Skin epidermis (tissue), 12 donors: ENCODE measurements around the gene NCKAP5.

Source experiments
- H3K27ac ChIP-seq, 21 experiments: fragments of 200-600 bp; sonication (generic) in 11 of 21; one replicate each; pipeline ENCODE4 v1.5.0; 2020; ENCODE audit warnings: mild to moderate bottlenecking in 3 of 21, inconsistent platforms in 2 of 21, moderate library complexity in 2 of 21
- H3K4me3 ChIP-seq, 7 experiments: fragments of 200-600 bp; sonication (generic) in 2 of 7; one replicate each; pipeline ENCODE4 v1.5.0; 2020; ENCODE audit warnings: inconsistent platforms in 2 of 7, mild to moderate bottlenecking in 2 of 7, moderate library complexity in 1 of 7

Gene NCKAP5

GRCh38 chr2:133158442-133158841 is 409.8 kb downstream of the NCKAP5 start:
- no peak overlapping the region for H3K27ac ChIP-seq
- H3K4me3 ChIP-seq = no peak overlapping the region

- Histone ChIP-seq H3K4me3 (no peak overlapping the region), H3K27ac (no peak overlapping the region)
Observed at GRCh38 chr2:133158024-133158423, 410.2 kb downstream of the NCKAP5 start.

- Histone ChIP-seq H3K4me3 (no peak overlapping the region), H3K27ac (no peak overlapping the region)
Observed at GRCh38 chr2:133157141-133157540, 411.1 kb downstream of the NCKAP5 start.

GRCh38 chr2:133152801-133153200 is 415.5 kb downstream of the NCKAP5 start:
- Histone ChIP-seq H3K4me3 (no peak overlapping the region), H3K27ac (no peak overlapping the region)

GRCh38 chr2:133148187-133148586 is 420.1 kb downstream of the NCKAP5 start:
- Histone ChIP-seq H3K27ac (no peak overlapping the region), H3K4me3 (no peak overlapping the region)

GRCh38 chr2:133146893-133147292 is 421.4 kb downstream of the NCKAP5 start:
- Histone ChIP-seq H3K4me3 (no peak overlapping the region), H3K27ac (no peak overlapping the region)

GRCh38 chr2:133143645-133144044 is 424.6 kb downstream of the NCKAP5 start:
- Histone ChIP-seq H3K4me3 (no peak overlapping the region), H3K27ac (no peak overlapping the region)

- H3K4me3 ChIP-seq = no peak overlapping the region
- H3K27ac ChIP-seq = no peak overlapping the region
Observed at GRCh38 chr2:133142087-133142486, 426.2 kb downstream of the NCKAP5 start.

GRCh38 chr2:133140620-133141019 is 427.6 kb downstream of the NCKAP5 start:
- Histone ChIP-seq H3K4me3 (no peak overlapping the region), H3K27ac (no peak overlapping the region)

GRCh38 chr2:133139847-133140533 is 428.3 kb downstream of the NCKAP5 start:
- Histone ChIP-seq H3K4me3 (no peak overlapping the region), H3K27ac (no peak overlapping the region)

- no peak overlapping the region for H3K4me3 ChIP-seq
- H3K27ac ChIP-seq = no peak overlapping the region
Observed at GRCh38 chr2:133138693-133139092, 429.6 kb downstream of the NCKAP5 start.

- Histone ChIP-seq H3K27ac (no peak overlapping the region), H3K4me3 (no peak overlapping the region)
Observed at GRCh38 chr2:133135035-133135654, 433.1 kb downstream of the NCKAP5 start.

- H3K27ac ChIP-seq = no peak overlapping the region
- no peak overlapping the region for H3K4me3 ChIP-seq
Observed at GRCh38 chr2:133130548-133131246, 437.6 kb downstream of the NCKAP5 start.

GRCh38 chr2:133124446-133124845 is 443.8 kb downstream of the NCKAP5 start:
- H3K27ac ChIP-seq = no peak overlapping the region
- no peak overlapping the region for H3K4me3 ChIP-seq

GRCh38 chr2:133123904-133124303 is 444.4 kb downstream of the NCKAP5 start:
- no peak overlapping the region for H3K27ac ChIP-seq

GRCh38 chr2:133123393-133123792 is 444.9 kb downstream of the NCKAP5 start:
- no peak overlapping the region for H3K4me3 ChIP-seq
- no peak overlapping the region for H3K27ac ChIP-seq

More at GRCh38 chr2:133123904-133124303, 444.4 kb downstream of the NCKAP5 start:
- no peak overlapping the region for H3K4me3 ChIP-seq

- Histone ChIP-seq H3K4me3 (no peak overlapping the region), H3K27ac (no peak overlapping the region)
Observed at GRCh38 chr2:133122529-133122928, 445.7 kb downstream of the NCKAP5 start.

GRCh38 chr2:133120310-133120709 is 448.0 kb downstream of the NCKAP5 start:
- Histone ChIP-seq H3K4me3 (no peak overlapping the region), H3K27ac (no peak overlapping the region)

GRCh38 chr2:133110201-133110600 is 458.1 kb downstream of the NCKAP5 start:
- H3K27ac ChIP-seq = no peak overlapping the region
- H3K4me3 ChIP-seq = no peak overlapping the region

GRCh38 chr2:133109772-133110171 is 458.5 kb downstream of the NCKAP5 start:
- Histone ChIP-seq H3K27ac (no peak overlapping the region), H3K4me3 (no peak overlapping the region)
